ENCODE measurements around the gene BFSP1. TPM values are rescaled to one million over a fixed set of nuclear protein-coding genes. Genes with fewer than 3 reads are reported as not detected.
A peak's percentile ranks its signal among the peaks of the same experiment; 100 is the strongest.

BFSP1 gene
- total and polyA plus RNA-seq, 7 donors = 0.51 to 3.6 (median 1.2) TPM; not detected in 1

- peak; percentile 38 for DNase-seq
- Histone ChIP-seq H3K36me3 (no peaks in the 10 kb centered on the region), H3K4me1 (peaks cover 0 to 22% (median 16%) of the 10 kb centered on the region in 4 donors), H3K27ac (no peak overlapping the region), H3K27me3 (no peaks in the 10 kb centered on the region), H3K9me3 (no peaks in the 10 kb centered on the region), H3K4me3 (no peak overlapping the region)
- TF ChIP-seq EP300 (IDR thresholded peaks at IDR 0.05) = no peak
- no peak for TF ChIP-seq POLR2AphosphoS5 (IDR thresholded peaks at IDR 0.05)
- no peak for TF ChIP-seq POLR2A (IDR thresholded peaks at IDR 0.05)
- no peak for TF ChIP-seq CTCF (IDR thresholded peaks at IDR 0.05)
- intact Hi-C loops (cut with DNase I) = loop anchor here (10.0 kb wide), 2 partner anchors 493 to 633 kb away; partner anchors contain the start of genes KAT14 and PET117
- WGBS, 2 donors = 80 to 87% methylated on average over 9 of the region's 9 CpGs
Measured at GRCh38 chr20:17501701-17502100, 29.5 kb downstream of the BFSP1 start.

GRCh38 chr20:17500826-17501225, 30.4 kb downstream of the BFSP1 start:
- WGBS, 2 donors = 90 to 93% methylated on average over 7 of the region's 7 CpGs
- H3K9me3 ChIP-seq = no peaks in the 10 kb centered on the region
- peak; percentile 42 for DNase-seq
- H3K27me3 ChIP-seq = no peaks in the 10 kb centered on the region
- H3K27ac ChIP-seq = no peak overlapping the region
- intact Hi-C loops (cut with DNase I) = loop anchor here (10.0 kb wide), 2 partner anchors 494 to 634 kb away; partner anchors contain the start of genes KAT14 and PET117
- H3K4me1 ChIP-seq = peaks cover 0 to 22% (median 16%) of the 10 kb centered on the region in 4 donors
- no peak overlapping the region for H3K4me3 ChIP-seq
- TF ChIP-seq POLR2AphosphoS5 (IDR thresholded peaks at IDR 0.05) = no peak
- no peak for TF ChIP-seq CTCF (IDR thresholded peaks at IDR 0.05)
- TF ChIP-seq POLR2A (IDR thresholded peaks at IDR 0.05) = no peak
- TF ChIP-seq EP300 (IDR thresholded peaks at IDR 0.05) = no peak
- no peaks in the 10 kb centered on the region for H3K36me3 ChIP-seq

- Histone ChIP-seq H3K36me3 (no peaks in the 10 kb centered on the region), H3K9me3 (no peaks in the 10 kb centered on the region), H3K4me1 (peaks cover 0 to 19% (median 14%) of the 10 kb centered on the region in 4 donors), H3K27me3 (no peaks in the 10 kb centered on the region), H3K4me3 (no peak overlapping the region), H3K27ac (no peak overlapping the region)
- DNase-seq = peak; percentile 48
- TF ChIP-seq EP300 (IDR thresholded peaks at IDR 0.05) (no peak), CTCF (IDR thresholded peaks at IDR 0.05) (no peak), POLR2AphosphoS5 (IDR thresholded peaks at IDR 0.05) (no peak), POLR2A (IDR thresholded peaks at IDR 0.05) (no peak)
- intact Hi-C loops (cut with DNase I) = loop anchor here (10.0 kb wide), 2 partner anchors 495 to 635 kb away; partner anchors contain the start of genes KAT14 and PET117
- WGBS, 2 donors = 90 to 92% methylated on average over 10 of the region's 10 CpGs
Measured at GRCh38 chr20:17500271-17500670, 30.9 kb downstream of the BFSP1 start.

GRCh38 chr20:17499041-17499440, 32.1 kb downstream of the BFSP1 start:
- Histone ChIP-seq H3K9me3 (no peaks in the 10 kb centered on the region), H3K36me3 (no peaks in the 10 kb centered on the region), H3K27ac (no peak overlapping the region), H3K4me3 (no peak overlapping the region), H3K27me3 (no peaks in the 10 kb centered on the region), H3K4me1 (peaks cover 0 to 11% (median 9%) of the 10 kb centered on the region in 4 donors)
- TF ChIP-seq CTCF (IDR thresholded peaks at IDR 0.05) (no peak), POLR2A (IDR thresholded peaks at IDR 0.05) (no peak)
- WGBS, 2 donors = 87 to 92% methylated on average over 5 of the region's 5 CpGs
- intact Hi-C loops (cut with DNase I) = no loop called here
- DNase-seq = no peak

GRCh38 chr20:17498641-17499040, 32.5 kb downstream of the BFSP1 start:
- TF ChIP-seq POLR2AphosphoS5 (IDR thresholded peaks at IDR 0.05) (no peak), EP300 (IDR thresholded peaks at IDR 0.05) (no peak), POLR2A (IDR thresholded peaks at IDR 0.05) (no peak), CTCF (IDR thresholded peaks at IDR 0.05) (no peak)
- no peaks in the 10 kb centered on the region for H3K27me3 ChIP-seq
- WGBS, 2 donors = 93 to 95% methylated on average over 13 of the region's 13 CpGs
- H3K4me1 ChIP-seq = peaks cover 0 to 11% (median 9%) of the 10 kb centered on the region in 4 donors
- no peaks in the 10 kb centered on the region for H3K36me3 ChIP-seq
- intact Hi-C loops (cut with DNase I) = no loop called here
- DNase-seq = peak; percentile 35
- no peaks in the 10 kb centered on the region for H3K9me3 ChIP-seq
- H3K4me3 ChIP-seq = no peak overlapping the region
- no peak overlapping the region for H3K27ac ChIP-seq

All from sigmoid colon (tissue), 7 donors.